Measurements from ENCODE around the gene HSPB9.

Gene HSPB9

GRCh38 chr17:42146911-42147607, 24.5 kb downstream of the HSPB9 start:
- Histone ChIP-seq H3K9ac (no peak overlapping the region), H3K4me2 (ENCODE audit: low read length) (no peak overlapping the region), H3K79me2 (peaks cover 48% of the 10 kb centered on the region), H3K4me3 (ENCODE audit: low read depth, low read length) (no peak overlapping the region), H3K27me3 (ENCODE audit: control insufficient read depth, insufficient read depth, low read length) (no peaks in the 10 kb centered on the region), H3K36me3 (ENCODE audit: control insufficient read depth, insufficient read depth, low read length) (no peaks in the 10 kb centered on the region), H3K27ac (no peak overlapping the region), H3K4me1 (peaks cover 5% of the 10 kb centered on the region), H2AFZ (no peak overlapping the region), H3K9me3 (ENCODE audit: control insufficient read depth, low read length) (no peaks in the 10 kb centered on the region)
- TF ChIP-seq, protein P1, sequence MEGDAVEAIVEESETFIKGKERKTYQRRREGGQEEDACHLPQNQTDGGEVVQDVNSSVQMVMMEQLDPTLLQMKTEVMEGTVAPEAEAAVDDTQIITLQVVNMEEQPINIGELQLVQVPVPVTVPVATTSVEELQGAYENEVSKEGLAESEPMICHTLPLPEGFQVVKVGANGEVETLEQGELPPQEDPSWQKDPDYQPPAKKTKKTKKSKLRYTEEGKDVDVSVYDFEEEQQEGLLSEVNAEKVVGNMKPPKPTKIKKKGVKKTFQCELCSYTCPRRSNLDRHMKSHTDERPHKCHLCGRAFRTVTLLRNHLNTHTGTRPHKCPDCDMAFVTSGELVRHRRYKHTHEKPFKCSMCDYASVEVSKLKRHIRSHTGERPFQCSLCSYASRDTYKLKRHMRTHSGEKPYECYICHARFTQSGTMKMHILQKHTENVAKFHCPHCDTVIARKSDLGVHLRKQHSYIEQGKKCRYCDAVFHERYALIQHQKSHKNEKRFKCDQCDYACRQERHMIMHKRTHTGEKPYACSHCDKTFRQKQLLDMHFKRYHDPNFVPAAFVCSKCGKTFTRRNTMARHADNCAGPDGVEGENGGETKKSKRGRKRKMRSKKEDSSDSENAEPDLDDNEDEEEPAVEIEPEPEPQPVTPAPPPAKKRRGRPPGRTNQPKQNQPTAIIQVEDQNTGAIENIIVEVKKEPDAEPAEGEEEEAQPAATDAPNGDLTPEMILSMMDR (IDR thresholded peaks at IDR 0.05) = no peak

- Histone ChIP-seq H3K4me2 (ENCODE audit: low read length) (peak overlapping the region; percentile 94), H3K9me3 (ENCODE audit: control insufficient read depth, low read length) (no peaks in the 10 kb centered on the region), H3K9ac (peak overlapping the region; percentile 79), H2AFZ (peak overlapping the region; percentile 71), H3K27me3 (ENCODE audit: control insufficient read depth, insufficient read depth, low read length) (no peaks in the 10 kb centered on the region), H3K36me3 (ENCODE audit: control insufficient read depth, insufficient read depth, low read length) (no peaks in the 10 kb centered on the region), H3K79me2 (peaks cover 42% of the 10 kb centered on the region), H3K4me1 (peaks cover 3% of the 10 kb centered on the region), H3K4me3 (ENCODE audit: low read depth, low read length) (peak overlapping the region; percentile 99), H3K27ac (peak overlapping the region; percentile 29)
- TF ChIP-seq, protein P1 (IDR thresholded peaks at IDR 0.05) = no peak
Measured at GRCh38 chr17:42153919-42154742, 31.5 kb downstream of the HSPB9 start.

DNA sequence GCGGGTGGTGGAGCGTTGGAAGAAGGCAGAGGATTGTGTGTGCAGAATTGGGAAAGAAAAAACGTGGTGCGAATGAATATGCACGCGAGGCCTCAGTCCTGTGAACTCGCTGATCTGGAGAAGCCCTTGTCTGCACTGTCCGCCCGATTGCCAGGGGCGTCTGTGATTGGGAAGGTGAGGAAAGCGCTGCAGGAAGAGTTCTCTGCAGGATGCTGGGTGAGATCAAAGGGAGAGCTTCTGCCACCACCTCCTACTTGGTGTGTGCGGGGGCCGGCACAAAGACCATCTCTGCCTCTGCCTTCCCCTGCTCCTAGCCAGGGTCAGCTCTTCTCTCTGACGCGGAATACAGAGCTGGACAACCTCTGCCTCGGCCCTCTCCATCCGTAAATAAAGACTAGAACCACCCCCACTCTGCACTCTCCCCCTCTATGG, 33.0 kb downstream of the HSPB9 start:
- Histone ChIP-seq H3K79me2 (peaks cover 32% of the 10 kb centered on the region), H3K9me3 (ENCODE audit: control insufficient read depth, low read length) (no peaks in the 10 kb centered on the region), H2AFZ (peak overlapping the region; percentile 93), H3K36me3 (ENCODE audit: control insufficient read depth, insufficient read depth, low read length) (no peaks in the 10 kb centered on the region), H3K27me3 (ENCODE audit: control insufficient read depth, insufficient read depth, low read length) (no peaks in the 10 kb centered on the region), H3K4me1 (peaks cover 3% of the 10 kb centered on the region), H3K4me3 (ENCODE audit: low read depth, low read length) (peak overlapping the region; percentile 99), H3K9ac (no peak overlapping the region), H3K4me2 (ENCODE audit: low read length) (peak overlapping the region; percentile 31), H3K27ac (peak overlapping the region; percentile 48)
- TF ChIP-seq, protein P1 (IDR thresholded peaks at IDR 0.05) = no peak

GRCh38 chr17:42159796-42160530, 37.4 kb downstream of the HSPB9 start:
- no peaks in the 10 kb centered on the region for H3K9me3 ChIP-seq (ENCODE audit: control insufficient read depth, low read length)

More at GRCh38 chr17:42159796-42160530, 37.4 kb downstream of the HSPB9 start:
- peaks cover 4% of the 10 kb centered on the region for H3K4me1 ChIP-seq
- no peaks in the 10 kb centered on the region for H3K27me3 ChIP-seq (ENCODE audit: control insufficient read depth, insufficient read depth, low read length)
- H3K4me2 ChIP-seq (ENCODE audit: low read length) = no peak overlapping the region
- TF ChIP-seq, protein P1 (IDR thresholded peaks at IDR 0.05) = no peak
- no peak overlapping the region for H2AFZ ChIP-seq
- no peak overlapping the region for H3K9ac ChIP-seq
- H3K79me2 ChIP-seq = no peaks in the 10 kb centered on the region
- no peak overlapping the region for H3K27ac ChIP-seq
- no peaks in the 10 kb centered on the region for H3K36me3 ChIP-seq (ENCODE audit: control insufficient read depth, insufficient read depth, low read length)
- H3K4me3 ChIP-seq (ENCODE audit: low read depth, low read length) = no peak overlapping the region

All from parathyroid adenoma (tissue), 2 donors.